ENCODE measurements around the gene MYL6. TPM values are rescaled to one million over a fixed set of nuclear protein-coding genes. Genes with fewer than 3 reads are reported as not detected.

The MYL6 gene
- total and polyA plus RNA-seq, 9 of the 15 experiments (the other 6 are each of a cell fraction or from before 2014, with no cell fraction given), result 557 to 1,664 (median 958) TPM

- no peak for TF ChIP-seq HCFC1 (IDR thresholded peaks at IDR 0.05; ENCODE audit: low read depth, low read length)
- TF ChIP-seq CBX5 (IDR thresholded peaks at IDR 0.05; ENCODE audit: borderline replicate concordance, low read depth), result no peak
- TF ChIP-seq NFATC3 (IDR thresholded peaks at IDR 0.05), result no peak
Measured at GRCh38 chr12:56197921-56198635, 39.9 kb downstream of the MYL6 start (continued).

GRCh38 chr12:56198836-56199235 is 40.7 kb downstream of the MYL6 start:
- no peaks in the 10 kb centered on the region for H3K36me3 ChIP-seq (ENCODE audit: control insufficient read depth, insufficient read depth, low read length)
- 64% methylated on average over 1 of the region's 1 CpG for WGBS (ENCODE audit: insufficient coverage, low coverage, missing lambda C conversion rate)
- no peak overlapping the region for H3K4me3 ChIP-seq
- H3K9me1 ChIP-seq (ENCODE audit: control insufficient read depth, insufficient read depth, low read length), result no peaks in the 10 kb centered on the region
- ChIA-PET POLR2A (interaction anchor here (0.5 to 1.5 kb wide), 5 partner anchors 9 to 81 kb away, joined by 3 to 4 read pairs (median 3); partner anchors contain the start of genes RNF41, SMARCC2 and ZC3H10), CTCF (ENCODE audit: low intra/inter-chr PET ratio) (no interaction called here)
- no peak for ATAC-seq
- H3K4me1 ChIP-seq (replicated peaks in 1 of 2; ENCODE audit: control insufficient read depth in 2 of 2, insufficient read depth in 2 of 2, low read length in 2 of 2), result peaks cover 0 to 10% of the 10 kb centered on the region in 2 experiments; a peak in 3 of 5 replicates
- no peak for TF ChIP-seq CREB3 (tag; conservative IDR thresholded peaks at IDR 0.05; ENCODE audit: low read depth)
- no peak for TF ChIP-seq ARID3B (CRISPR knock-in tag; IDR thresholded peaks at IDR 0.05; ENCODE audit: borderline replicate concordance)
- H3K4me2 ChIP-seq (ENCODE audit: insufficient read depth, low read length), result no peak overlapping the region
- no peaks in the 10 kb centered on the region for H3K9me3 ChIP-seq (replicated peaks; ENCODE audit: control insufficient read depth, insufficient read depth, low read depth, low read length)
- no TSS peak for BruUV-seq (replicated peaks)
- no peak overlapping the region for H3K9ac ChIP-seq (ENCODE audit: insufficient read depth in 1 of 2, low read depth in 2 of 2, low read length in 2 of 2)
- H3K27me3 ChIP-seq (ENCODE audit: control insufficient read depth in 2 of 2, insufficient read depth in 2 of 2, low read length in 2 of 2), result no peaks in the 10 kb centered on the region
- no peak overlapping the region for H2AFZ ChIP-seq (ENCODE audit: low read depth, low read length)
- no peaks in the 10 kb centered on the region for H3K79me2 ChIP-seq (ENCODE audit: control insufficient read depth, insufficient read depth, low read length)
- no peaks in the 10 kb centered on the region for H4K20me1 ChIP-seq (replicated peaks; ENCODE audit: control insufficient read depth, insufficient read depth, low read length)
- in situ Hi-C loops (cut with MboI), result no loop called here
- FAIRE-seq, result no peak
- H3K27ac ChIP-seq (ENCODE audit: extremely low read depth, low read depth, low read length), result no peak overlapping the region
- intact Hi-C loops (cut with micrococcal nuclease), result no loop called here
- DNase-seq (ENCODE audit: extremely low read depth in 1 of 4, low spot score in 3 of 4), result no peak

All from K562 (cell line).